ENCODE measurements around the gene CCNQ.
A peak's percentile ranks its signal among the peaks of the same experiment; 100 is the strongest.
"Not testable (repeated sequence)": the region's sequence is repeated elsewhere in the genome, so short reads cannot be mapped to it uniquely, and the experiment has no call there.

Gene CCNQ

DNA sequence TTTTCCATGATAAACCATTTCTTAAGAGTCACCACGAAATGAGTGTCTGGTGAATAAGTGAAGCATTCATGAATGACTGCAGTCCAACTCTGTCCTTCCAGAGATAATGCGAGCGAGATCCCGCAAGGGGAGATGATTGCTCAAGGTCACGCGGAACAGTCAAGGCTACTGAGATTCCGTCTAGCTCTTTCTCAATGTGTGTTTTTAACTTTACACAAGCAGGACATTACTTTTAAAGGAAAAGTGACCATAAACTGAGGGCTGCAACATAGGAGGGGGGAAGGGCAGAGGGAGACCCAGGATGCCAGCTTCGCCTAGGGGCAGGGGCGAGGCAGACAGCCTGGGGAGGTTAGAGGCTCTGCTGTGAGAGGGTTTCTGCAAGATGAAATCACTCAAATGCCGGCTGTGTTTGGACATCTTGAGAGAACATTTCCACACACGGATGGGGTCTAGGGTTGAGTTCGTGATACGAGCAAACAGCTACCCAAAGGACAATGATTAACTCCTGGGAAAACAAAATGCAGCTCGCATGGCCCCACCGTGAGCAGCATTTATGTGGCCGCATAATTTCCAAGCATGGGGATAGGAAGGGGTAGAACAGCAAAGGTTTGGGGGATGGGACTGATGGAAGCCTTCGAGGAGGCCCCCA lies 23.8 kb upstream of the CCNQ start:
- no peak for DNase-seq

DNA sequence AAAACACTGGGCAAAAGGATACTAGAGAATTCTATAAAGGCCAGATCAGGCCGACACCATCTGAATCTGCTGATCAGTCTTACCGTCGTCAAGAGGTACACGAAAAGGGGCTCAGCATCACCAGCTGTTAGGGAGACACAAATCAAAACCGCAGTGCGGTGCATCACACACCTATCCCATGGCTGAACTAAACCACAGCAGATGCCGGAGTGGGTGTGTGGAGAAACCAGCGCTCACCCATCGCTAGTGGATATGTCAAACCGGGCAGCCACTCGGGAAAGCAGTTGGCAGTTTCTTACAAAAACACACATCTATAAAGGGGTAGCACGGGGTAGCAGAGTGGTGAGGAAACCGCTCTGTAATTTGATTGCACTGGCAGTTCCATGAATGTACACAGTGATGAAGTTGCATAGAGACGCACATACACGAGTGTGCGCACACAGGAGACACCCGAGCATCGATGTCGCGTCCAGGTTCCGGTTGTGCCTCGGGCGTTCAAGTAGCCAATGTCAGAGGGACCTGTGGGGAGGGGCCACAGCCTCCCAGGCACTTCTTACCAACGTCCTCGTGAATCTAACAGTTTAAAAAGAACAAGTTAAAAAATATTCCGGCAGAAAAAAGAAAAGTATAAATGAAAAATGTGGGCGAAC lies 23.1 kb upstream of the CCNQ start:
- DNase-seq: no peak

DNA sequence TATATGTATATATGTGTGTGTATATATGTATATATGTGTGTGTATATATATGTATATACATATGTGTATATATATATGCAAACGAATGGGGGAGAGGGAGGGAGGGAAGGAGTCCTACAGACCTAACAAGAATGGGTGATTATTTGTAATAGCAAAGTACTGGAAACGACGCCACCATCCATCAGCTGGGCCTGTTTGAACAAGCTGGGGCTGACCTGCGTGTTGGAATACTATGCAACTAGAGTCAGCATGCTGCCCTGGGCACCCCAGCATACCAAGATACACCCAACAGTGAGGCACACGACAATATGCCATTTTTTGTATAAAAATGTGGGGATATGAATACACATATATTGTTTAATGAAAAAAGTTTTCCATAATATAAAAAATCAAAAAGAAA lies 21.6 kb upstream of the CCNQ start:
- DNase-seq: no peak

DNA sequence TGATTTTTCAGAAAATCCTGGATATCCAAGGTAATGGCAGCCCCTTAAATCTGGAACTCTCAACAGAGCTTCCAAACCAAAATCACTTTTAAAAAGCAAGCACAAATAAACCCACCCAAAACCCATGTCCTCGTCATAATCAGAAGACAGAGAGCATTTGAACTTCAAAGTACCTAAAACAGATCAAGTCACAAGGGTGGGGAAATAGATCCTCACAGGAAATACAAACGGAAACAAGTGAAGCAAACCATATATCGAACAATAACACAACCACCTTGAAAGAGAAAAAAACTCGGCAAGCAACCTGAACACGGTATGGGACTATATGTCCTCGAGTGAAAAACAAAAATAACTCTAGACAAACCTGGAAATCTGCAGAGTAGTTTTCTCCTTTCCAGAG lies 15.9 kb upstream of the CCNQ start:
- DNase-seq: no peak

DNA sequence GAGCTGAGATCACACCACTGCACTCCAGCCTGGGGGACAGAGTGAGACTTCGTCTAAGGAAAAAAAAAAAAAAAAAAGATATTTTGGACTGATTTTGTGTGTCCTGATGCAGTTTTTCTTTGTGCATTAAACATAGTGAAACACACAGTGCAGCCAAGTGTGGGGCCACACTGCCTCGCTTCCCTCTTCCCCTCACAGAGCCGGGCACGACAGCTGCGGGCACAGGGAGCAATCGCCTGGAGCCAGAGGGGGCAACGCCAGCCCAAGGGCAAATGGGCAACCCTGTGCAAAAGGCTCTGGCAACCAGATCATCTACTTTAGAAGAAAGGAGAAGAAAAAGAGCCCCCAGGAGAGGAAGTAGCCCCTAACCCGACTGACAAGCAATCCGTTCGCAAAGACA lies 13.5 kb upstream of the CCNQ start:
- no peak for DNase-seq

DNA sequence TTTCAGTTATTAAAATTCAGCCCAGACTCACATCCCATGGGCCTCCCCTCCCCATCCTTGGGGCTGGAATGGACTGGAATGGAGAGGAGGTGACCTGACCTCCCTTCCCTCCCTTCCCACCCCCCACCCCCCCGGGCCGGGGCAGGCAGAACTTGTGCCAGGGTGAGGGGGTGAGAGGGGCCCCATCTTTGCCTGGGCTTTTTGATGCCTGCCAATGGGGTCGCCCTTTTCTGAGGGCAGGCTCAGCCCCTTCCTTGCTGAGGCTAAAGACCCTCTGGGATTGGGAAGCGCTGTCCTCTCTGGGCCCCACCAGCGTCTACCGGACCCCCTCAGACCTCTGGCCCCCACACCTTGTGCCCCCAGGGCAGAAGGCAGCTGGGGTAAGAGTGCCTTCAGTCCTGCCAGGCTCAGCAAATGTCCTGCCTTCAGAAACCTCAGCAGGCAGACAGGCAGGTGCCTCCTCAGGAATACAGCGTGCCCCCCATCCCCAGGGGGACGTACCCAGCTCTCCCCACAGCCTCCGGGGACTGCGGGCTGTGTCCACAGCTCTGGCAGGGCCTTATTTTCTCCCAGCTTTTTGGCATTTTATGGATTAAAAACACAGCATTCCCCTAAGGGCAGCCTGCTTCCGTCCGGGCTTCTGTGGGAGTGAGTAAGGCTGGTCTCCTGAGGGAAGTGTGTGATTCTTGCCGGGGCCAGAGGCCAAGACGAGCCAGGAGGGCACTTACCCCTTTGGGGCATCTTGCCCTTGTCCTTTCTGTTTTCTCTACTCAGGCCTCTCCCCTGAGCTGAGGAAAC lies 12.6 kb upstream of the CCNQ start:
- no peak for DNase-seq

DNA sequence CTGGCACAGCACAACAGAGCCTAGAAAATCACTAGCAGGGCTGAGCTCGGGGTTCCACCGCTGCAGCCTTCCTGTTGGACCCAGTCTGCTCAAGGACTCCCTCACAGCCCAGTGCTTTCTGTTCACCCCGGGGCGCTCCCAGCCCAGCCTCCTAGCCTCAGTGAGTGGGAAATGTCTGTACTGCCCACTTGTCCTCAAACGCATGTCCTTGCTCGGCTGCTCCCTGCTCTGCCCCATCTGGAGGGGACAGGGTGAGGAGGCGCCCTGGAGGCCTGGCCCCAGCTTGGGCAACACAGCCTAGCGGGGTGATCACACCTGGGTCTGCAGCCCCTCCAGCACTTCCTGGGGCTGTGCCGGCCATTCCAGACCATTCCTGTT lies 11.9 kb upstream of the CCNQ start:
- no peak for DNase-seq

DNA sequence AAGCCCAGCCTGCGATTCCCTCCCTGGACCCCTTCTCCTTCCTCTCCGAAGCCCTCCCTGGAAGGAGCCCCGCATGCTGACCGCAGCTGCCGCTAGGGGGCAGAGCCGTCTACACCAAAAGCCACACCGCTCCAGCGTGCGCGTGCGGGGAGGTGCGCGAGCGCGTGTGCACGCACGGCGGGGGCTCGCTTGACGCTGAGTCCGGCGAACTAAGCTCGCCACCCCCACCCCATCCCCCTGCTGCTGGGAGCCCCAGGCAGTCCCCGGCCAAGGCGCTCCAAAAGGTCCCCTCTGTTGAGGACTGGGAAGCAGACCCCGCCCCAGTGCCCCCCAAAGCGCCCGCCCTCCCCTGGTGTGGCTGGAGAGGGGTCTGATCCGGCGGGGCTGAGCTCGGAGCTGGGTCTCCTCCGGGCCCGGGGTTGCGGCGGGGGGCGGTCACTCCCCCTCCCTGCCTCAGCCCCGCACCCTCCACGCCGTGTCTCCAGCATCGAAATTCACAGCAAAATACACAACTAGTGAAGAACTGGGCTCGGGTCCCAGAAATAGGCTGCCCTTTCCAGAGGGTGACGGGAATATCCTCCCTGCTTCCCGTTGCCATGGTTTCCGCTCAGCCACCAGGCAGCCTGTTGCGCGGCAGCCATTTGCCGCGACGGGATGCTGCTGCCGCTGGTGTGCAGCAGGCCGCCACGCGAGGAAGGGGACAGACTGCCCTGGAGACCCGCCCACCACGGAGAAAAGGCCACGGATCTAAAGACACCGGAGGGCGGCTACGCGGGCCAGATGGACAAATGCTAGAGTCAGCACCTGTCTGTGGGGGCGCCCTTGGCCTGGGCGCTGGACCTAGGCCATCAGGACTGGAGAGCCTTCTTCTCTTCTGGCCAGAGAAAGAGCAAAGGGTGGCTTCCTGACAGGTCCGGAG lies 11.2 kb upstream of the CCNQ start:
- peak; percentile 73 for DNase-seq

DNA sequence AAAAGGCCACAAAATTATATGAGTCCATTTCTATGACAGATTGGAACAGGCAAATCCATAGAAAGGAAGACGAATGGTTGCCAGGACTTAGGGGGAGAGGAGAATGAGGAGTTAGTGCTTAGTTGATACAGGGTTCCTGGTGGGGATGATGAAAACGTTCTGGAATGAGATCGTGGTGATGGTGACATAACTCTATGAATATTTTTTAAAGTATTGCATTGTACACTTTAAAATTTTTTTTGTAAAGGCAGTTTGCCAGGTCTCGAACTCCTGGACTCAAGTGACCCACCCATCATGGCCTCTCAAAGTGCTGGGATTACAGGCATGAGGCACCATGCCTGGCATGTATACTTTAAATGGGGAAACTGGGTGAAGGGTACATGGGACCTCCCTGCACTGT lies 9.9 kb upstream of the CCNQ start:
- DNase-seq: no peak

DNA sequence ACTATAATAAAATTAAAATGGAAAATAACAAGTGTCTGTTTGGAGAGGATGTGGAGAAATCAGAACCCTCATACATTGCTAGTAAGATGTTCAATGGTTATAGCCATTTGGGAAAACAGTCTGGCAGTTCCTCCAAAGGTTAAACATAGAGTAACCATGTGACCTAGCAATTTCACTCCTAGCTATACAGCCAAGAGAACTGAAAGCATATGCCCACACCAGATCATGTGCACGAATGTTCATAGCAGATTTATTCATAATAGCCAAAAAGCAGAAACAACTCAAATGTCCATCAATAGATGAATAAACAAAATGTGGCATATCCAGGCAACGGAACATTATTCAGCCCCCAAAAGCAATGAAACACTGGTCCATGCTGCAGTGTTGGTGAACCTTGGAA lies 9.4 kb upstream of the CCNQ start:
- DNase-seq: no peak

DNA sequence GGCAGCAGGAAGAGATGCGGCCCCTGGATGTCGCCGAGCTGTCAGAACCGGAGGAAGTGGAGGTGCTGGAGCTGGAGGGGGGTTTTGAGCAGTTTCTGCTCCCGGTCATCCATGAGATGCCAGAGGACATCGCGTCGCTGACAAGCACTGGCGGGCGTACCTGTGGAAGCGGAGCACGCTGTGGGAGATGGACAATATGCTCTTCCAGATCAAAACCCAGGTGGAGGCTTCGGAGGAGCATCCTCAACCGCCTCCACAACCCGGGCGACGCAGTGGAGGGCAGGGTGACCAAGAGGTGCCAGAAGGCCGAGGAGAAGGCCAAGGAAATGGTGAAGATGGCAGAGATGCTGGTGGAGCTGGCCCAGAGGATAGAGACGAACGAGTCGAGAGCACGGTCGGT lies 7.6 kb upstream of the CCNQ start:
- no peak for DNase-seq

DNA sequence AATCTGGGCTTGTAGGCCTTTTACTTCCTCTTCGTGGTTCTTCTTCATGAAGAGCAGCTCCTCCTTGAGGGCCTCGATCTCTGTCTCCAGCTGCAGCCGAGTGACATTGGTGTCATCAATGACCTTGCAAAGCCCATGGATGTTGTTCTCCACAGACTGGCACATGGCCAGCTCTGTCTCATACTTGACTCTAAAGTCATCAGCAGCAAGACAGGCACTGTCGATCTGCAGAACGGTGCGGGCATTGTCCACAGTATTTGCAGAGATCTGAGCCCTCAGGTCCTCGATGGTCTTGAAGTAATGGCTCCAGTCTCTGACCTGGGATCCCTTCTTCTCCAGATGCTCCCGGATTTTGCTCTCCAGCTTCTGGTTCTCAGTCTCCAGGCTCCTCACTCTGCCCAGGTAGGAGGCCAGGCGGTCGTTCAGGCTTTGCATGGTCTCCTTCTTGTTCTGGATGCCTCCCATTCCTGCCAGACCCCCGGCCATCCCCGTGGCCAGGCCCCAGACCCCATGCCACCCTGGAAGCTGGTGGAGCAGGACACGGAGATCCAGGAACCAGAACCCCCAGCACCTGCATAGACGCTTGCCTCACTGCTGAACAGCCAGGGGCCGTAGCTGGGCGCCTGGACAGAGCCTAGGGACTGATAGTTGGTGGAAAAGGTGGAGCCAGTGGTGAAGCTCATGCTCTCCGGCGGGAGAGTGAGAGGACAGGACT lies 5.9 kb upstream of the CCNQ start:
- not testable (repeated sequence) for DNase-seq

DNA sequence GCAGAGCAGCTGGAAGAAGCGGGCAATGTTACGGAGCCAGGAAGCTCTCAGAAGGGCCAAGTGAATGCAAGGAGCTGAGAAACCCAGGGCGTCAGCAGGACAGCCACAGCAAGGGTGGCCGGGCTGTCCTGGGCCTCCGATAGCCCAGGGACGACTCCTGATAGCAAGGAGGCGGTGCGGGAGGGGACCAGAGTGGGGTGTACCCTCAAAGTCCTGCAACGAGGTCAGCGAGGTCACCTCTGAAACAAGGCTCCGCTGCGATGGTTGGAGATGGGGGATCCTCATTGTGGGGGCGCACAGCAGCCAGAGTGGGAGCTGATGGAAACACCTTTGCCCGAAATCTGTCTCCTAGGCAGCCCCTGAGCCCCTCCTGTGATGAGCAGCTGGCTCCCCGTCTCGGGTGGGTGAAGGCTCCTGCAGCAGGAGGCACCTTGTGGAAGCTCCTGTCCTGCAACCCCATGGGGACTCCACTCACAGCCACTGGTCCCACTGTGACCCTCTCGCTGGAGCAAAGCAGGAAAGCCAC lies 4.3 kb upstream of the CCNQ start:
- no peak for DNase-seq

DNA sequence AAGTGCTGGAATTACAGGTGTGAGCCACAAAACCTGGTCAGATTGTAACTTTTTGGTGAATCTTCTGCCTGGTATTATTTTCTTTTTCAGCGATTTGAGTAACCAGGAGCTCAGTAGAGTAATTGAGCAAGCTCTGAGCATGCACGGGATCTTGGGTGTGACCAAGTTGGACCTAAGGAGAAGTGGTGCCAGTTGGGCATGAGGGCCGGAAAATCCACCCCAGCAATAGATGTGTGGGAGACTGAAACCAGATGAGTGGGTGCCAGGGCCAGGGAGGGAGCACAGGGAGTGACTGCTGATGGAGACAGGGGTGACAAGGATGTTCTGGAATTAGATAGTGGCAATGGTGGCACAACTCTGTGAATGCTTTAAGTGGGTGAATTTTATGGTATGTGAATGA lies 3.7 kb upstream of the CCNQ start:
- no peak for DNase-seq

DNA sequence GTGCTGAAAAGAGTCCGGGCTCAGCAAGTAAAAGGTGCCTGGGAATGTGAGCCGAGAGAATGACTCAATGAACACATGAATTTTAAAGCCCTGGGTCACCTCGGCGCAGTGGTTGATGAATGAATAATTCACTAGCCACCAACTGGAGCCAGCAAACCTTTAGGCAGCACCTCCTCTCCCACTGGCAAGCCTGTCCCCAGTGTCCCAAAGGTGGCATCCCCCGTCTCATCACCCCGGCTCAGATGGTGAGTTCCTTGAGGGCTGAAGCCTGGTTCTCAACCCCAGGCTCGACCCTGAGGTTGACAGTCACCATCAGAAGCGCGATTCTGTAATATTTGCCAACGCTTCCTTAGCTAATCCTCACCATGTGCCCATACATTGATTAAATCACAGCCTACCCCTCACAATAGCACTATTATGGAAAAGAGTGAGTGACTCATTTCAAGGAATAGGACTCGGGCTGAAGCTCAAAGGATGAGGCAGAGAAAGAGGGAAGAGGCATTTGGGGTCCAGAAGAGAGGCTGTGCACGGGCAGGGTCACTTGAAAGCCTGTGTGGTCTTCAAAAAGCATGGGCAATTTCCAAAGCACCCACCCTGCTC lies 2.7 kb upstream of the CCNQ start:
- no peak for DNase-seq

DNA sequence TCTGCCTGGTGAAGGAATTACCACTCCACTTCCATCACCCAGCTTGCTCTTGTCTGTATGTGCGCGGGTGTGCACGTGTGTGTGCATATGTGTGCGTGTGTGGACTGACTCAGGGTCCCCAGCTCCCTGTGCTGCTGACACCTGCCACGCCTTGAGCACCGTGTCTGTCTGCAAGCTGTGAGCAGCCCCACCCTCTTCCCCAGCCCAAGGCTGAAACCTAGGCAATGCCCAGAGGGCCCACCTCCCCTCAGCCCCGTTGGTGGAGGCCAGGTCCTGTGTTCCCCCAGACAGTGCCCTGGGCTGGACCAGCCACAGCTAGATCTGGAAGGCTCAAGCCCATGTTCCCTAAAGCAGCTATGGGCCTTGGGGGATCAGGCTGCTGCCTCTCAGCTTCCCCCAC lies 2.0 kb upstream of the CCNQ start:
- no peak for DNase-seq

DNA sequence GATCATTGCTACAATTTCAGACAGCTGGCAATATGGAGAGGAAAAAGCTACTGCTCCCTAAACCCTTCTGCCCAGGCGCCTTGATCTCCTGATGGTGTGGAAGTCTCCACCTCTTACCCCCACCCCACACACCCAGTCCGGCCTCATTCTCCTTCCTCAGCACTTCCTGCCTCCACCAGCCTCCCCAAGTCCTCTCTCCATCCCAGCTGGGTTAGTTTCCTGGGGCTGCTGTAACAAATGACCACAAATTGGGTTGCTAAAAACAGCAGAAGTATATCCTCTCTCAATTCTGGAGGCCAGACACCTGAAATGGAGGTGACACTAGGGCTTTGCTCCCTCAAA lies 1.1 kb upstream of the CCNQ start:
- DNase-seq: peak; percentile 39

DNA sequence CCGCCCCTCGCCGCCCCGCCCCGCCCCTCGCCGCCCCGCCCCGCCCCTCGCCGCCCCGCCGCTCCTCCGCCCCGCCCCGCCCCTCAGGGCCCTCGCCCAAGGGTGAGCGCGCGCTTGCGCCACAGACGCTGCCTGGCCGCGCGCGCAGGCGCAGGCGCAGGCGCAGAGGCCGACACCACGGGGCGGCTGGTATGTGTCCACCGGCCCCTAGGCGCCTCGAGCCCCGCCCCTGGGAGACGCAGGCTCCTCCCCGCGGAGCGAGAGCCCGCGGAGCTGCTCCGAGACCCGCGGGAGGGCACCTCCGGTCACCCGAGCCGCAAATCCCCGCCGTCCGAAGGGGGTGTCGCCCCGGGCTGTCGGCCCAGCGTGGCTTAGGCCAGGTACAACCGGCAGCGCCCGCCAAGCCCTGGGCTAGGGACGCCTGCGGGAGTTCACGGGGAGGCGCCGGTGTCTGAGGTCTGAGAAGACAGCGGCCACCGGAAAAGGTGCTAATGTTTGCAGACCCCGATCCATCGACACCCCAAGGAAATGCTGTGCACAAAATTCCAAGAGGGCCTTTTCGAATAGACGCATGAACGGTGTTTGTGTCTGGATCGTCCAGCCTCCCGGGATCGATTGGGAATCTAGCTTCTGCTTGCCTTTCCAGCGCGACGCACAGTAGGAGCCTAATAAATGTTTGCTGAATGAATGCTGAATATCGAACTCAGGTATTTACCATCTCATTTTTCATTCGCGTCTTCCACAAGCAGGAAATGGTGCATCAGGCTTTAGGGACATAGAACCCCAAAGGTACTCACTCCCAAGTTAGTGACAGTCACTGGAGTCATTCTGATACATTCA lies 473 bp upstream of the CCNQ start:
- DNase-seq: peak; percentile 87

DNA sequence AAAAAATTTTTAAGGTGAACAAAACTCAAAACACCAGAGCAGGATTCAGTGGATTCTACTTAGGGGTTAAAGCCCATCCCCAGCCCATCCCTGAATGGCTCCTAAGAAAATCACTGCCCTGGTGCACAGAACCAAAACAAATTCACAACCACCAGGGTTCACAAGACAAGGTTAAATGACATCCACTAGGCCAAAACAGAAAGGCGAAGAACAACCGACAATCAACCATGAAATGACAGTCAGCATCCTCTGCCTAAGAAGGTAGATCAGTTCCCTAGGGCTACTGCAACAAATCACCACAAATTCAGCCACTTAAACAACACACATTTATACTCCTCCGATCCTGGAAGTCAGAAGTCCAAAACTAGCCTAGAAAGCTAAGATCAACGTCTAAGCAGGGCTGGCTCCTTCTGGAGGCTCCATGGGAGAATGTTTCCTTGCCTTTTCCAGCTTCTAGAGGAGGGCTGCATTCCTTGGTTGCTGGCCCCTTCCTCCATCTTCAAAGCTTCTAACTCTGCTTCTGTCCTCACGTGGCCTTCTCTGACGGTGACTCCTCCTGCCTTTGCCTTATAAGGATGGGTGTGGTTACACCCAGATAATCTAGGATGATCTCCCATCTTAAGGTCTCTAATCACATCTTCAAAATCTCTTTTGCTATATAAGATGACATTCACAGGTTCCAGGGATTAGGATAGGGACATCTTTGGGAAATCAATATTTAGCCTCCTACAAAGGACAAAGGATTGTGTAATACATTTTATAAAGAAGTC lies 1.8 kb downstream of the CCNQ start:
- peak; percentile 10 for DNase-seq
